Psoas muscle (tissue), 8 donors: ENCODE measurements around the gene CPLX4. TPM values are rescaled to one million over a fixed set of nuclear protein-coding genes. Genes with fewer than 3 reads are reported as not detected.
A peak's percentile ranks its signal among the peaks of the same experiment; 100 is the strongest.

Experiments used
- ATAC-seq, 4 donors: fragments of 200-7000 bp; cut with Tn5 transposase; one replicate each; pipeline ENCODE4 v1.9.1; 2020; ENCODE audit warnings: moderate library complexity in 3 of 4, mild to moderate bottlenecking in 2 of 4
- DNase-seq, 2 donors: peaks; one replicate each; pipeline ENCODE4 v3.0.0-alpha.2; 2020
- H3K27ac ChIP-seq: fragments of 200-600 bp; one replicate; pipeline ENCODE4 v1.8.0; 2022
- H3K27me3 ChIP-seq, 3 donors: fragments of 200-600 bp in 1 of 3; one replicate each; pipeline versions ENCODE4 v1.6.1 to v1.8.0; 2013 to 2022; ENCODE audit warnings: low read length in 2 of 3, mild to moderate bottlenecking in 2 of 3, moderate library complexity in 1 of 3; ENCODE audit not compliant: insufficient read depth in 3 of 3
- H3K36me3 ChIP-seq, 2 donors: fragments of 200-600 bp in 1 of 2; one replicate each; pipeline versions ENCODE4 v1.6.1 to v1.8.0; 2013 to 2022; ENCODE audit warnings: low read depth in 1 of 2, mild to moderate bottlenecking in 1 of 2, moderate library complexity in 1 of 2; ENCODE audit not compliant: insufficient read depth in 1 of 2
- H3K4me1 ChIP-seq: fragments of 200-600 bp; one replicate; pipeline ENCODE4 v1.8.0; 2022
- H3K4me3 ChIP-seq: fragments of 200-600 bp; one replicate; pipeline ENCODE4 v1.8.0; 2022; ENCODE audit warnings: mild to moderate bottlenecking
- H3K9me3 ChIP-seq: fragments of 200-600 bp; one replicate; pipeline ENCODE4 v1.8.0; 2022
- CTCF ChIP-seq: fragments of 200-600 bp; IDR thresholded peaks from one replicate; pipeline ENCODE4 v1.8.0; 2022; ENCODE audit warnings: antibody characterized with exemption
- WGBS, 3 donors: extraction: QIAGEN DNeasy Blood & Tissue Kit; methylation state at CpG; one replicate each; pipeline versions ENCODE4 v1.1.6 to v1.1.7; 2013; 5-methylcytosine and 5-hydroxymethylcytosine counted together
- intact Hi-C, 2 donors: fragments of 100-400 bp; cut with DNase I; formaldehyde crosslinking; loops; one replicate each; pipeline versions ENCODE4 v1.11.0 to v1.14.2; 2022
- polyA plus RNA-seq, 3 donors: library from polyadenylated mRNA; stranded (reverse); fragments of 200-250 nt; gene quantifications; one replicate each; pipeline ENCODE4 v1.2.3, GENCODE V29; 2013
- total RNA-seq, 4 donors: library from RNA; stranded (reverse); fragmentation: NEBNext Ultra II Directional in 2 of 4; extraction: Animal tissue kit (Norgen Biotek cat#: 25700) in 2 of 4; gene quantifications; one replicate each; pipeline versions ENCODE4 v1.2.1 to v1.2.4, GENCODE V29; 2021 to 2023
- donor health status: healthy with polysubstance abuse.
- donor health status: DM: no; HTN: no; CAD: no; lungs with moderate emphysema.
- donor health status: Bipolar disorder and iron deficiency.
- donor health status: healthy.
- donor health status: DM: yes; HTN: yes; CAD: no.
- donor health status: DM: no; HTN: no; CAD: no.
- donor health status: DM: no; HTN: no; CAD: no.
- donor health status: DM: yes; HTN: yes; CAD: no.

Gene CPLX4
- total and polyA plus RNA-seq, 7 donors = not detected

- ATAC-seq (no peak), DNase-seq (no peak)
- H3K4me3 ChIP-seq = no peak overlapping the region
- WGBS, 3 donors = 93 to 97% (median 94%) methylated on average over 2 of the region's 2 CpGs
- no peaks in the 10 kb centered on the region for H3K9me3 ChIP-seq
- intact Hi-C loops = no loop called here
- no peak overlapping the region for H3K27ac ChIP-seq
- H3K4me1 ChIP-seq = no peaks in the 10 kb centered on the region
- H3K27me3 ChIP-seq = no peaks in the 10 kb centered on the region
- TF ChIP-seq CTCF = no peak
- peaks cover 7 to 98% of the 10 kb centered on the region in 2 donors for H3K36me3 ChIP-seq
Measured at GRCh38 chr18:59340312-59340711, 21.9 kb upstream of the CPLX4 start.

DNA sequence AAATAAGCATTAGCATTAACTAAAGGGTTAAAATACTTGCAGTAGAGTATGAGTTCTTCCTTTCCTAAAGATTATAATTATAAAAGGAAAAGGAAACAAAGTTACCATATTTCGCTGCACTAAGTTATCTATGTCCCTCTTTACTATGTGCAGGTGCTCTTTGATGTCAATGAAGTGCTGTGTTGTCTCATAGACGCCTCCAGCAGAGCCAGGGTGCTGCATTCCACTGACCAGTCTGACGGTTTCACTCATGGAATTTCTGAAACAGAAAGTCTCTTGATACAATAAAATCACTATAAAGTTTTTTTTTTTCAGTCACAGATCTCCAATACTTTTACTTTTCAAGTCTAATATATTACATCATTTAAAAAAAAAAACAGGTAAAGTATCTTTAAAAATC is 14.5 kb upstream of the CPLX4 start:
- Histone ChIP-seq H3K27me3 (no peaks in the 10 kb centered on the region), H3K4me1 (no peaks in the 10 kb centered on the region), H3K36me3 (peaks cover 2 to 100% of the 10 kb centered on the region in 2 donors), H3K4me3 (no peak overlapping the region), H3K9me3 (no peaks in the 10 kb centered on the region), H3K27ac (no peak overlapping the region)
- 66 to 84% (median 81%) methylated on average over 3 of the region's 3 CpGs for WGBS, 3 donors
- TF ChIP-seq CTCF = no peak
- DNase-seq = no peak
- no peak for ATAC-seq
- intact Hi-C loops = no loop called here

GRCh38 chr18:59328683-59329082 is 10.2 kb upstream of the CPLX4 start:
- DNase-seq (no peak), ATAC-seq (no peak)
- intact Hi-C loops = no loop called here
- Histone ChIP-seq H3K9me3 (no peaks in the 10 kb centered on the region), H3K27ac (no peak overlapping the region), H3K4me3 (no peak overlapping the region), H3K4me1 (no peaks in the 10 kb centered on the region), H3K36me3 (peaks cover 2 to 78% of the 10 kb centered on the region in 2 donors), H3K27me3 (no peaks in the 10 kb centered on the region)
- WGBS, 3 donors = 97 to 99% (median 99%) methylated on average over 2 of the region's 2 CpGs
- TF ChIP-seq CTCF = no peak

- no peaks in the 10 kb centered on the region for H3K27me3 ChIP-seq
- no peak overlapping the region for H3K27ac ChIP-seq
- ATAC-seq (no peak), DNase-seq (no peak)
- no peaks in the 10 kb centered on the region for H3K4me1 ChIP-seq
- 96 to 100% (median 98%) methylated on average over 1 of the region's 1 CpG for WGBS, 3 donors
- H3K9me3 ChIP-seq = no peaks in the 10 kb centered on the region
- no peak for TF ChIP-seq CTCF
- peaks cover 0 to 51% of the 10 kb centered on the region in 2 donors for H3K36me3 ChIP-seq
- intact Hi-C loops = no loop called here
- no peak overlapping the region for H3K4me3 ChIP-seq
Measured at GRCh38 chr18:59325965-59326364, 7.5 kb upstream of the CPLX4 start.

GRCh38 chr18:59324623-59324971 is 6.1 kb upstream of the CPLX4 start:
- Histone ChIP-seq H3K4me3 (no peak overlapping the region), H3K4me1 (no peaks in the 10 kb centered on the region), H3K27ac (no peak overlapping the region), H3K27me3 (no peaks in the 10 kb centered on the region), H3K9me3 (no peaks in the 10 kb centered on the region), H3K36me3 (peaks cover 0 to 38% of the 10 kb centered on the region in 2 donors)
- intact Hi-C loops = no loop called here
- no peak for TF ChIP-seq CTCF
- whole genome bisulfite sequencing, 3 donors = 92 to 95% (median 94%) methylated on average over 4 of the region's 4 CpGs
- DNase-seq (no peak), ATAC-seq (peak in 1 of 4 donors; percentile 16)
